HG03571 (cell line): ENCODE measurements around the gene CCKAR.

Experiments
- ATAC-seq: cut with Tn5 transposase; IDR thresholded peaks from one replicate; pipeline ENCODE4 v1.9.1; 2021; ENCODE audit not compliant: unreplicated experiment

Gene CCKAR

DNA sequence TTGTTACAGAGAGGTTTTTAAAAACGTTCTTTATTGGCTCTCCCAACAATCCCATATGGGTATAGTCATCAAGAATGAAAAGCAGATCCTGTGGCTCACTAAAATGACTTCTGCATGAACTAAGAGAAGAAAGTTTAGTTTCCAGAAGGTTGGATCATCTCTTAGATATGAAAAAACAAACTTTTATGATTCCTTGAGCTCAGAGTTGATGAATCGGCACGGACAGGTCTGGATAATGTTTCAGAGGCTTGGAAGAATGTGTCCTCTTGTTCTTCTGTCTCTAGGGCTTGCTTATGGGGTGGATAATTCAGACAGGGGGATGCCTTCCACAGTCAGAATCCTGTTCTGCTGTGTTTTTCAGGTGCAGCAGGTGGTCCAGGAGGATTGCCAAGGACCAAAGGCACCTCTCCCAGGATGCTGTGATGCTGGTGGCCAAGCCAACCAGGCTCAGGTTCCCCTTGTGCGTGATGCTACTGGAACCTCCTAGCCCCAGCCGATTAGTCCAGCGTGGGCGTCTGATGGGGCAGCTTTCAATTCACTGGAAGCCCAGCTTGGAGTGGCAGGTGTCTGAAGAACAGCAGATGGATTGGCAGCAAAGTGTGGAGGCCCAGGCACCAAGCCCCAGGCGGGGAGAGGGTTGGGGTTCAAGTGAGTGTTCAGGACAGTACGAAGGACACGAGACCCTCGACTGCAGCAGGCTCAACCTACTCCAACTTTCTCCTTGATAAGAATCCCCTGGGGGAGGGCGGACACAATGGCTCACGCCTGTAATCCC, 30.3 kb downstream of the CCKAR start:
- no peak for ATAC-seq

DNA sequence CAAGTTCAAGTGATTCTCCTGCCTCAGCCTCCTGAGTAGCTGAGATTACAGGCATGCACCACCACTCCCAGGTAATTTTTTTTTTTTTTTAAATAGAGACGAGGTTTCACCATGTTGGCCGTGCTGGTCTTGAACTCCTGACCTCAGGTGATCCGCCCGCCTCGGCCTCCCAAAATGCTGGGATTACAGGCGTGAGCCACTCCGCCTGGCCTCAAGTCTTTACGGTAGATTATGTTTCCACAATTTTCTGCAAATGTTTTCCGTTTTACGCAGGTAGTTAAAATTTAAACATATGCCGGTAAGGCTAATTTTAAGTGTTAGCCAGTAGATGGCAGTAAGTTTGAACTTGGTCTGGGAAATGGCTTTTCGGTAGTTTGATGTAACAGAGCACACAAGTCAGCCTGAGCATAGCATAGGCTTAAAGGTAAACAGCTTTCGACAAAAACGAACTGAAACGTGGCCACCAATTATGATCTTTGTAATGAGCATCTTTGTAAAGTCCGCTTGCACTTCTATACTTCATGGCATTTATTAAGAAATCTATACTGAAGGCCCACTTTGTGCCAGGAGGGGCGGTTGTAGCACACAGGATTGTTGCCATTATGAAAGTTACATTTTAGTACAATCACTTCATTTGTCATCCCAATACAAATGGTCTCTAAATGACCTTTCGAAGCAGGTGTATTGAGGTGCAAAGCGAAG, 31.1 kb downstream of the CCKAR start:
- ATAC-seq: peak; percentile 52

DNA sequence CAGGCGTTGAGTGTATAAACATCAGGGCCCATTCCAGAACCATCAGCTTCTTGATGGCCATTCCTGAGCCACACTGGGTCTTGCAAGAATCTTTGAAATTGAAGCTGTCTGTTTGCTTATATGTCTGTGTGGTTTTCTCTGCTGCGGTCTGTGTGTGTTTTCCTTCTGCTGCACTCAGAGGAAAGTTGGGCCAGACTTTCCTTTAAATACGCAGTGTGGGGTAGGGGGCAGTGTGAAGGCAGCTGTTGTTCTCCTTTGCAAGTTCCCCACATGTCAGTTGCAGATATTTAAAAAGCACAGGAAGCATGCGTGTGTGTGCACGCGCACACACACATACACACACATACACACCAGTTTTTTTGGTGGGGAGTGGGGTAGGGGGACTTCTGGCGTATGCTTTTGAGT, 32.1 kb downstream of the CCKAR start:
- no peak for ATAC-seq

DNA sequence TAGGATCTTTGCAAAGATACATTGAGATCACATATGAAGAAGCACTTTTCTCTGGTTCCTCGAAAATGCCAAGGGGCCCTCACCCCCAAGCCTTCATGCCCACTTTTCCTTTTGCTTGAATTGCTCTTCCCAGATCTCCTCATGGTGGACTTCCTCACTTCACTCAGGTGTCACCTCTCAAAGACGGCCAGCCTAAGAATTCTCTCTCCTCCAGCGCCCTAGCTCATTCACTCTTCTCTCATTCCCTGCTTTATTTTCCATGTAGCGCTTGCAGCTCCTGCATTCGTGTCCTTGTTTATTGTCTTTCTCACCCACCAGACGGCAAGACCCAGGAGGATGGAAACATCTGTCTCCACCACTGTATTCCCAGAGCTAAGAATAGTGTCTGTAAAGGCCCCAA, 32.9 kb downstream of the CCKAR start:
- ATAC-seq: no peak

DNA sequence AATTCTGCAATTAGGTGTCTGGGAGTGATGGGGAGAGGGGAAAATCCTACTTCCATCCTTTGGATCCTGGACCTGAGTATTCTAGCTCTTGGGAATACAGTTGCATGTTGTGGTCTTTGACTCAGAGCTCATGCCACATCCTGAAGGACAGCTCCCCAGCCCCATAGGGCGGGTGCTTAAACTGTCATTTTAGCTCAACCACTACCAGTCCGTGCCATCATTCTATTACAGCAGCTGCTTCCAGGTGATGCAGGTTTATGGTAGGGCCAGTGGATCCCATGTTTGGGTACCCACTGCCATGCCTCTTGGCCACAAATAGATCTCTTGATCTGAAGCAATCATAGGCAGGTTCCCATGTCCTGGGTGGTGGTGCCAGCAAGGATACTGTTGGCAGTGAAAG, 34.7 kb downstream of the CCKAR start:
- no peak for ATAC-seq

DNA sequence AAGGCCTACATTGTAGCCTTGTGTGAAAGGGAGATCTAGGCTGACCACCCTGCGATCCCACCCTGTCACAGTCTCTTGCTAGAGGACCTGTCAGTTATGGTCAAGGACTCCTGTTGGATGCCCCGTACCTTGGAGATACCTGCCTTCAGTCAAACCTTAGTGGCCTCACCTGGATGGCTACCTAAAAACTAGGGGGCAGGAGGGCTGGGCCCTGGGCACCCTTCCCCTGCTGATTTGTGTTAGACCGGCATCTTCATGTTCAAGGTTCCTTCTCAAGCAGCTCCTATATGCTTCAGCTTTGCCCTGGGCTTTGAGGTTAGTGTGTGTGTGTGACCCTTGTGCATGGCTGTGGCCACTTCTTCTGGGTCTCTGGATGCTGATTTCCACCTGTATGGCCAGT, 35.3 kb downstream of the CCKAR start:
- ATAC-seq: no peak

DNA sequence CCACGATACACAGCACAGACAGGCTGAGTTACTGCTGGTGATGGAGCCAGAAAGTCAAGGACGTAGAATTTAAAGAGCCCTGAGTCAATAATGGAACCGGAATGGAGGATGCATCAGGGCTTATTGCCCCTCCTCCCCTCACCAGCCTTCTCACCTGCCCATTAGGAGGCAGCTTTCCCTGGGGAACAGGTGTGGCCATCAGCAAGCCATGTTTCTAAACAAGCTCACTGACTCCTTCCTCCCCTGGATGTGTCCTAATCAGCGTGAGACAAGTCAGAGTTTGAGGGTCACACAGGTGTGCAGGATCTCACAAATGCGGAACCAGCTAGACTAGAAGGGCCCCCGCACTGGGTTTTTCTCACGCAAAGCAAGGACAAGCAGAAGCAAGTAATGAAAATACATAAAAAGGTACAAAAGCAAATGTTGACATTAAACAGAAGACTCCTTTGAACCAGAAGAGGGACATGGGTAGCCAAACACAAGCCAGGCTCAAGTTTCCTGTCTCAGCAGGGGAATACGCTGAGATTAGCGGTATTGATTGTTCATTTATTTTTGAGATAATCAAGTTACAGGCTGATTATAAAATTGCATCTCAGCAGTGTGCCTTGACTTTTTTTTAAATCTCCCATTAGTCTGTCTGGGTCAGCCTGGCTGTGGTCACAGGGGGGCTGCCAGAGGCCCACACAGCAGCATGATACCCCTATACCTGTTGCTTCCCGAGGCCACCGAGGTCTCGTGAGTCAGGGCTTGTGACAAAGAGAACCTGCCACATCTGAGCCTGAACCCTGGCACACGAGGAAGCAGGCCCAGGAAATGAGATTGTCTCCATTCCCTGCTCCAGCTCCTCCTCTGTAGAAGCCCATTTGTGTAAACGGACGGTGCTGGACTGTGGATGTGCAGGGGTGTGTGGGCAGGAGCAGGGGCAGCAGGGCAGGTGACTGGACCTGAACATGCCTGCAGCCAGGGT, 37.4 kb downstream of the CCKAR start:
- no peak for ATAC-seq

DNA sequence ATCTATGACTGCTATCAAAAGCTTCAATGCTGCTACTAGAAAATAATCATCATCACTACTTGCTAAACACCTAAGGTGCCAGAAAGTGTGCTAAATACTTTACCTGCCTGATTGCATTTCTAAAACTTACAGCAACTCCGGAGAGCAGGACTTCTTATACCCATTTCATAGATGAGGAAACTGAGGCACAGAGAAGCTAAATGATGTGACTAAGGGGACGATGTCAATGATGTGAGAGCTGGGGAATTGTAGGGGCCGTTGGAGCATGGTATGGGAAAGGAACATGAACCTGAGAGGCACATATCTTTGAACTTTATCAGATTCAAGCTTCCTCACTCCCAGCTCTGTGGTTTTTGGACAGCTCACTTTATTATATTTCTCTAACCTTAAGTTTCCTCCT, 38.7 kb downstream of the CCKAR start:
- no peak for ATAC-seq

DNA sequence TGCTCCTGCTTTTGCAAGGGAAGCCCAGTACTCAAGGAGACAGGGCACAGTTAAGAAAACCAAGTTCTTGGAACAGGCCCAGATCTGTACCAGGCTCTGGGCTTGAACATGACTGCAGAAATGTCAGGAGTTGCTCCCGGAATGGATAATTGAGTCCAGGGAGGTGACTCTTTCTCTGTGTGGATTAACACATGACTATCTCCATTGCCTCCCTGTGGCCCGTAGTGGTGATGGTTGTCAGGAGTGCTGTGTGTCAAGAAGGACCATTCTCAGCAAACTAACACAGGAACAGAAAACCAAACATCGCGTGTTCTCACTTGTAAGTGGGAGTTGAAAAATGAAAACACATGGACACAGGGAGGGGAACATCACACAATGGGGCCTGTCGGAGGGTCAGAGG, 39.9 kb downstream of the CCKAR start:
- ATAC-seq: no peak

DNA sequence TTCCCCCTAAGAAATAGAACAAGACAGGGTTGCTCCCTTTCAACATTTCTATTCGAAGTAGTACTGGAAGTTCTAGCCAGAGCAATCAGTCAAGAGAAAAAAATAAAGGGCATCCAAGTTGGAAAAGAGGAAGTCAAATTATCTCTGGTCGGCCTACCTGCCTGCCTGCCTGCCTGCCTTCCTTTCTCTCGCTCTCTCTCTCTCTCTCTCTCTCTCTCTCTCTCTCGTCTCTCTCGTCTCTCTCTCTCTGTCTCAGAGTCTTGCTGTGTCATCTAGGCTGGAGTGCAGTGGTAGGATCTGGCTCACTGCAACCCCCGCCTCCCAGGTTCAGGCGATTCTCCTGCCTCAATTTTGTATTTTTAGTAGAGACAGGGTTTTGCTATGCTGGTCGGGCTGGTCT, 42.9 kb downstream of the CCKAR start:
- ATAC-seq: no peak

DNA sequence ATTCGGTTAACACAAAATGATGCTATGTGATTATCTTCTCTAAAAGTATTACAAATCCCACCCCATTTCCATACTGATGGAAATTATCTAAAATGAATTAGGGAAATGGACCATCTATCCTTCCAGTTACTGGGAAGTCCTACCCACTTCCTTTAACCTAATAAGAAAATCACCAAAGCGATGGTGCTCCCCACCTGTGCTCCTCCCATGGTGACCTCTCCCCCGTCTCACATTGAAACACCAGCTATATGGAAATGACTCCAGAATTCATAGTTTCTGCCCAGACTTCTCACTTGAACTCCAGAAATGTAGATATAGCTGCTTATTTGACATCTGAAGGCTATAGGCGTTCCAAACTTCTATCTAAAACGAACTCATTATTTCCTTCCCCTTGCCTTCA, 48.5 kb downstream of the CCKAR start:
- ATAC-seq: no peak

DNA sequence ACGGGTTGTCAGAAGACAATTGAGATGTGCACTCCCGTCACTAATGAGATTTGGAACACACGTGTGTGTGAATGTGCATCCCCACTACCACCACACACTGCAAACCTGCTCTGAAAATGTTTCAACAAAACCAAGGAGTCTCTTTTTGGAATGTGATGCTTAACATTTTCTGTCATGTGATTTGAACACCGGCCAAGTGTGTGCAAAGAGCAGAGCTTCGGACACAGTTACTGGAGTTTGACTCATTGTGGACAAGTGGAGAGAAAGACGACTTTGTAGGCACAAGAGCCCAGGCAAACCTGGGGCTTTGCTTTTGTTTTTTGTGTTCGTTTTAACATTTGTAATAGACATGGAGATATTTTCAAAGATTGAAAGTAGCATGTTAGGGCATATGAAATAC, 49.2 kb downstream of the CCKAR start:
- ATAC-seq: no peak

DNA sequence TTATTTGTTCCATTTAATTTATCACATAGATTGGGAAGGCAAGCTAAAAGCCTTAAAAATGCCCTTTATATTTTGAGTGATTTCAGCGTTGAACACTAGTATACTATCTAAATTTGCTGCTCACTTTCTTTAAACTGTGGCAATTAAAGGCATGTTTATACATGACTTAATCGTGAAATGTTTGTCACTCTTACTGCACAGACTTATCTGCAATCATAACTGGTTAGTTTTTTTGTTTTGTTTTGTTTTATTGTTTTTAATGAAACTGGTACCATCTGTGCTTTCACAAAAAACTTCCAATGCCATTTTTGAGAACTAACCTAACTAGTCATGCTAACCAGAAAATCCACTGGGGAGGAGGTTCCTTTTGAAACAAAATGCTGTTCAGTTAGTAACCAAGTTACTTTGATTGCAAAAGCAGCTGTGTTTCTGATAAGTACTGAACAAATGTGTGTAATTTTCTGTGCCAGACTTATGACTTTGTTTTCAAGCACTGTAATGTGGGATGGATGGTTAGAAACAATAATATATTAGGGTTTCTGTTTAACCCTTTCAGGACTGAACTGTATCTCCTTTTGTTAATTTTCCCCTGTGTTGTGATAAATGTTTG, 56.1 kb downstream of the CCKAR start:
- no peak for ATAC-seq

DNA sequence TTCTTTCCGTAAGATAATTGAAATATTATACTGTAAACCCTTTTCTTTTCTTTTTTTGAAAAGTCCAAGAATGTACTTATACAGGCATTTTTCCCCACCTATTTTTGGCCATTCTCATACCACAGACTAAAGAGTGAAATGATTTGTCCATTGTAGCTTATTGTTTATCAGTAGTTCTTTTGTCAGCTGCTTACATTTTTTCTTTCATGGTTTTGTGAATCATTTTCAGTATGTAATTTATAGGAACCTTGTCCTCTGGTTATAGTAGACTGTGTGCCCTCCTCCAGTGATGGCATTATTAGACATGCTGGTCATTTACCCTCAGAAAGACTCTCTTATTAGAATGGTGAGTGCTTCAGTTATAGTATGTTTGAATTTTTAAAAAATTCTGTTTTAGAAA, 56.7 kb downstream of the CCKAR start:
- ATAC-seq: no peak

DNA sequence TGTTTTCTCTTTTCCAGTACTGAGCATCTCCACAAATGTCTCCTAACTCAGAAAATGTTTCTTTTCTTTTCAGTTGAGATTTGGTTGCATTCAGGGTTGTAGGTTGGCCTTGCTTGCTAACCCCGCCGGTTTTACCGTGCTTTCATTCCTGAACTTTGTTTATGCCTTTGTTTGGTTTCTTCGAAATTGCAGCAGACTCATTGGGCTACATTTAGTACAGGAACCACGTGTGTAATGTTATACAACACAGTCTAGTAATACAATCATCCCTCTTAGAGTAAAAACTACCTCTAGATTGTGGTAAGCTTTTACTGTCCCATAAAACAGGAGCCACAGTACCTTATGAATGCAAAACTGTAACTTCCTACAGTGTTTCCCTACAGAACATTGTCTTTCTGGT, 57.9 kb downstream of the CCKAR start:
- no peak for ATAC-seq

DNA sequence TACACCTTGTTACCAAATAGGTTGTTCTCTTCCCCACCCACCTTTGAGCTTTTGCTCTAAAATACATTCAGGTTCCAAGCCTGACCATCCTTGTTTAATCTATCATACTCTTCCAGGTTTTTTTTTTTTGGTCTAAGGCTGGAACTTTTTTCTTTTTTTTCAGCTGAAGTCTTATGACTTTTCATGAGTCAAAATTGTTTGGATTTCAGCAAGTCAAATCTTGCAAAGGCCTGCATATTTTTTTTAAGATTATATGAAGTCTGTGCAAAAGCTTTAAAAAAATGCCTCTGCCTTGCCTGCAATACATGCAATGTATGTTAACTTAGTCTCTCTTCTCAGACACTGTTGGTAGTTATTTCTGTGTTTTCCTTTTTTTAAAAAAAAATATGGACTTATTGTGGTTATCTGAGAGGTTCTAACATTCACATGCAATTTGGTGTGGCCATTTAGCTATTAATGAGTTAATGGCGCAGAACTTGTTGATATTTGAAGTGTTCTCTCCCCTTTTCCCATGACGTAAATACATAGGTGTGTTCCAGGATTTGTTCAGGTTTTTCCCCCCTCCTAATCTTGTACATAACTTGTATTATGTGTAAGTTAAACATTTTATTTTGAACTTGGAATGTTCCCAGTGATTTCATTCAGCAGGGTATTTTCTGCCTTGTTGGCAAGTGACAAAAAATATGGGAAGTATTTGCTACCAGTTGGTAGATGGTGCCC, 58.7 kb downstream of the CCKAR start:
- no peak for ATAC-seq
